GM12878 (cell line): ENCODE measurements around the gene TESK2. TPM values are rescaled to one million over a fixed set of nuclear protein-coding genes. Genes with fewer than 3 reads are reported as not detected.

Experiments
- ATAC-seq: fragments of 200-7000 bp; cut with Tn5 transposase; 3 replicates; pipeline ENCODE4 v1.9.1; 2020; ENCODE audit warnings: mild to moderate bottlenecking, moderate library complexity
- BruUV-seq: library from RNA; stranded (reverse); fragments of 400-500 nt; replicated peaks from 2 replicates; lab custom pipeline; 2021; lab: Mats Ljungman, UMichigan
- CTCF ChIA-PET: fragments of 300-600 bp; sonication (Branson Sonifier 250); formaldehyde crosslinking; extraction: SDS; loops from one replicate; lab custom pipeline; 2021; ENCODE audit warnings: inconsistent platforms; lab: Yijun Ruan, JAX
- POLR2A ChIA-PET: fragments of 350-600 bp; formaldehyde crosslinking; extraction: SDS; loops from one replicate; lab custom pipeline; 2021; ENCODE audit warnings: inconsistent platforms; lab: Charles Lee
- RAD21 ChIA-PET: fragments of 300-600 bp; sonication (Branson Sonifier 250); formaldehyde crosslinking; loops from one replicate; lab custom pipeline; 2023; ENCODE audit warnings: antibody characterized with exemption; ENCODE audit not compliant: unreplicated experiment; lab: Charles Lee
- SMC1A ChIA-PET: fragments of 300-600 bp; sonication (Branson Sonifier 250); formaldehyde crosslinking; loops from one replicate; lab custom pipeline; 2023; ENCODE audit not compliant: unreplicated experiment, uncharacterized antibody; lab: Charles Lee
- DNase-seq: peaks from one replicate; pipeline ENCODE4 v3.0.0-alpha.2; 2011; ENCODE audit warnings: low read depth, low spot score
- FAIRE-seq: peaks from 3 replicates; lab custom pipeline; 2011; peaks lifted over from hg19 to GRCh38; lab: Jason Lieb, UNC
- H2AFZ ChIP-seq: 2 replicates; pipeline ENCODE4 v1.6.0; 2011; ENCODE audit warnings: low read depth, low read length, control low read depth; ENCODE audit not compliant: control insufficient read depth
- H3K27ac ChIP-seq: 2 replicates; pipeline ENCODE4 v1.5.1; 2011; ENCODE audit warnings: control low read depth; ENCODE audit not compliant: control insufficient read depth, insufficient read depth
- H3K27me3 ChIP-seq, 2 experiments: replicated peaks in 1 of 2; 2 replicates each; pipeline versions ENCODE4 v1.6.0 to v1.6.1; 2011; ENCODE audit warnings: low read length in 1 of 2; ENCODE audit not compliant: control insufficient read depth in 2 of 2, insufficient read depth in 2 of 2
- H3K36me3 ChIP-seq, 2 experiments: 2 replicates each; pipeline ENCODE4 v1.5.1; 2011; ENCODE audit warnings: low read length in 1 of 2; ENCODE audit not compliant: control insufficient read depth in 2 of 2, insufficient read depth in 2 of 2
- H3K4me1 ChIP-seq: 2 replicates; pipeline ENCODE4 v1.6.1; 2011; ENCODE audit warnings: mild to moderate bottlenecking, low read length, moderate library complexity, mixed read lengths; ENCODE audit not compliant: control insufficient read depth, insufficient read depth
- H3K4me2 ChIP-seq: 2 replicates; pipeline ENCODE4 v1.6.0; 2011; ENCODE audit warnings: control low read depth; ENCODE audit not compliant: control insufficient read depth, insufficient read depth
- H3K4me3 ChIP-seq: fragments of 200-600 bp; sonication (generic); 2 replicates; pipeline ENCODE4 v1.5.1; 2016
- H3K79me2 ChIP-seq: 2 replicates; pipeline ENCODE4 v1.6.0; 2011; ENCODE audit warnings: low read length; ENCODE audit not compliant: control insufficient read depth, insufficient read depth
- H3K9ac ChIP-seq: 2 replicates; pipeline ENCODE4 v1.8.0; 2011; ENCODE audit warnings: low read length, control low read depth, mixed read lengths; ENCODE audit not compliant: control insufficient read depth, insufficient read depth
- H3K9me3 ChIP-seq: replicated peaks from 3 replicates; pipeline ENCODE4 v1.5.1; 2011; ENCODE audit warnings: mild to moderate bottlenecking, low read length; ENCODE audit not compliant: control insufficient read depth, insufficient read depth
- H4K20me1 ChIP-seq: 2 replicates; pipeline ENCODE4 v1.6.0; 2011; ENCODE audit not compliant: control insufficient read depth, insufficient read depth
- NFIC ChIP-seq: IDR thresholded peaks from 2 replicates; pipeline ENCODE4 v1.6.1; 2012; ENCODE audit warnings: low read depth, mild to moderate bottlenecking, inconsistent platforms, low read length, moderate library complexity
- SMAD5 ChIP-seq: IDR thresholded peaks from 2 replicates; pipeline ENCODE4 v1.6.1; 2016; ENCODE audit warnings: antibody characterized with exemption, low read depth
- WGBS: methylation state at CpG from one replicate; pipeline ENCODE4 v1.1.6; 2016; ENCODE audit warnings: low lambda C conversion rate; ENCODE audit not compliant: insufficient replicate concordance, insufficient coverage; ENCODE audit errors: missing lambda C conversion rate; 5-methylcytosine and 5-hydroxymethylcytosine counted together
- in situ Hi-C: fragments of 300-500 bp; cut with MboI; formaldehyde crosslinking; loops from 9 replicates; pipeline ENCODE4 v1.14.3; 2018; ENCODE audit warnings: mixed read lengths
- intact Hi-C: fragments of 100-400 bp; cut with micrococcal nuclease; formaldehyde crosslinking; loops from one replicate; pipeline ENCODE4 v1.14.2; 2022; ENCODE audit not compliant: unreplicated experiment
- polyA plus RNA-seq, 11 experiments: library from polyadenylated mRNA; depleted of rRNA in 4 of 11; unstranded in 6 of 11; stranded (reverse) in 5 of 11; fragments of >200 nt; fragmentation: Nextera tagmentation in 4 of 11; fragmentation: Illumina TruSeq in 1 of 11; extraction: Ambion mirVana in 4 of 11; extraction: Trizol in 1 of 11; gene quantifications; 1 replicate in 1 of 11; 2 replicates in 10 of 11; pipeline versions ENCODE4 v1.2.1 to v1.2.3, GENCODE V29; 2011 to 2016; ENCODE audit warnings: inconsistent platforms in 2 of 11, missing spikeins in 2 of 11, low read depth in 1 of 11
- total RNA-seq, 4 experiments: library from RNA; depleted of rRNA in 3 of 4; stranded (reverse); fragments of >200 nt in 3 of 4; fragmentation: Illumina TruSeq in 1 of 4; extraction: Trizol in 1 of 4; gene quantifications; 2 replicates each; pipeline versions ENCODE4 v1.2.1 to v1.2.3, GENCODE V29; 2013 to 2021

Gene TESK2
- total and polyA plus RNA-seq, 10 of the 15 experiments (the other 5 are each of a cell fraction or from before 2014, with no cell fraction given) = 2.2 to 10.0 (median 5.7) TPM

- ATAC-seq (peak; percentile 24), FAIRE-seq (no peak), DNase-seq (no peak)
- Histone ChIP-seq H2AFZ (peak overlapping the region; percentile 92), H3K4me3 (peak overlapping the region; percentile 96), H4K20me1 (no peaks in the 10 kb centered on the region), H3K4me2 (peak overlapping the region; percentile 91), H3K4me1 (peaks cover 10% of the 10 kb centered on the region; the same call in 1 of the 2 replicates), H3K9ac (peak overlapping the region; percentile 95), H3K27me3 (no peaks in the 10 kb centered on the region), H3K27ac (peak overlapping the region; percentile 89), H3K79me2 (peaks cover 39% of the 10 kb centered on the region), H3K9me3 (no peaks in the 10 kb centered on the region), H3K36me3 (0 out of 4 replicates have a peak, but pooled peaks cover 0 to 2% of the 10 kb centered on the region in 2 experiments)
- TF ChIP-seq NFIC = 0 out of 2 replicates have a peak, but pooled peaks have one; percentile 15
- TF ChIP-seq SMAD5 = no peak
- in situ Hi-C loops (no loop called here), intact Hi-C loops (loop anchor here (2.0 kb wide), 1 partner anchor 22 kb away; no protein-coding TSS in a partner anchor)
- BruUV-seq = TSS peak; percentile 100
- ChIA-PET POLR2A (interaction anchor here (0.5 to 9.5 kb wide), 25 partner anchors 8 to 801 kb away, joined by 3 to 118 read pairs (median 4); partner anchors contain the start of genes AKR1A1, CCDC163, MMACHC and MUTYH), RAD21 (interaction anchor here (1.0 to 5.5 kb wide), 9 partner anchors 10 to 182 kb away, joined by 3 to 42 read pairs (median 7); partner anchors contain the start of genes AKR1A1, CCDC163, MMACHC and MUTYH), CTCF (interaction anchor here (0.6 to 3.5 kb wide), 12 partner anchors 10 to 215 kb away, joined by 3 to 20 read pairs (median 4); partner anchors contain the start of genes CCDC163 and MMACHC), SMC1A (interaction anchor here (0.6 to 6.5 kb wide), 11 partner anchors 10 to 163 kb away, joined by 3 to 80 read pairs (median 5); partner anchors contain the start of genes AKR1A1, CCDC163, GPBP1L1 and MMACHC)
- 73% methylated on average over 21 of the region's 21 CpGs for WGBS
Observed at GRCh38 chr1:45522324-45523104, 31.6 kb upstream of the TESK2 start.
